ENCODE data around the gene TM2D3.

DNA sequence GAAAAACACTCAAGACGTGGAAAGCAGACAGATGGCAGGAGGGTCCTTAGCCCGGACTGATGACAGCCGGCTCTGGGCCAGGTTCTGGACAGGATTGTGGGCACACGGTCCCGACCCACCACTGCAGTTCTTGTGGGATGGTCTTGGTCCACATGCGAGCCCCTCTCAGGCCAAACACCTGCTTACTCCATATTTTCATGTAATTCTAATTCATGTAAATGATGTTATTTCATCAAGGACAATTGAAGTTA, 32.6 kb downstream of the TM2D3 start:
- TF ChIP-seq POLR2A (IDR thresholded peaks at IDR 0.05; ENCODE audit: low read length), result no peak
- TF ChIP-seq GATA1 (IDR thresholded peaks at IDR 0.05; ENCODE audit: low read depth, low read length), result no peak

All from erythroblast (primary cell).